Measurements from ENCODE around the gene CRLF2. TPM values are rescaled to one million over a fixed set of nuclear protein-coding genes. Genes with fewer than 3 reads are reported as not detected.

Gene CRLF2
- total RNA-seq, 1 experiment from 2014 or later = 0.34 TPM

- no peaks in the 10 kb centered on the region for H3K9me3 ChIP-seq (ENCODE audit: control insufficient read depth in 1 of 2, insufficient read depth in 1 of 2, low read depth in 1 of 2, low read length in 2 of 2)
- DNase-seq (ENCODE audit: low read depth, low spot score) (no peak), ATAC-seq (no peak)
- CTCF ChIA-PET = no interaction called here
- H3K4me2 ChIP-seq (ENCODE audit: low read length) = no peak overlapping the region
- H3K36me3 ChIP-seq (ENCODE audit: control insufficient read depth in 1 of 2, insufficient read depth in 2 of 2, low read length in 2 of 2) = no peaks in the 10 kb centered on the region
- peaks cover 0 to 9% of the 10 kb centered on the region in 2 experiments; a peak in 1 of 4 replicates for H3K4me1 ChIP-seq (ENCODE audit: control insufficient read depth in 1 of 2, insufficient read depth in 2 of 2, low read length in 2 of 2)
- no peak overlapping the region for H3K27ac ChIP-seq (ENCODE audit: low read depth, low read length)
- H3K4me3 ChIP-seq (replicated peaks in 1 of 2; ENCODE audit: low read depth in 1 of 2, low read length in 2 of 2) = no peak overlapping the region
- no TSS peak for BruUV-seq (replicated peaks)
- no peaks in the 10 kb centered on the region for H3K79me2 ChIP-seq (ENCODE audit: insufficient read depth, low read length)
- POLR2A ChIA-PET = no interaction called here
- TF ChIP-seq CTCF (IDR thresholded peaks at IDR 0.05 in 2 of 3, conservative IDR thresholded peaks at IDR 0.05 in 1 of 3; ENCODE audit: borderline replicate concordance in 1 of 3, insufficient read depth in 1 of 3, low read depth in 2 of 3, low read length in 2 of 3) (no peak), FOSL1 (IDR thresholded peaks at IDR 0.05; ENCODE audit: low read depth) (no peak), EZH2phosphoT487 (IDR thresholded peaks at IDR 0.05; ENCODE audit: borderline replicate concordance) (no peak), ZNF274 (IDR thresholded peaks at IDR 0.05; ENCODE audit: low read depth, low read length) (no peak), CEBPB (IDR thresholded peaks at IDR 0.05; ENCODE audit: low read depth) (no peak), SIN3A (IDR thresholded peaks at IDR 0.05; ENCODE audit: low read depth) (no peak), CBX3 (IDR thresholded peaks at IDR 0.05; ENCODE audit: low read depth) (no peak), RAD21 (IDR thresholded peaks at IDR 0.05; ENCODE audit: low read depth) (no peak), ZFX (IDR thresholded peaks at IDR 0.05) (no peak), EGR1 (IDR thresholded peaks at IDR 0.05; ENCODE audit: low read depth) (no peak), TCF7L2 (IDR thresholded peaks at IDR 0.05; ENCODE audit: borderline replicate concordance, extremely low read depth, insufficient read depth, insufficient read length) (no peak)
- intact Hi-C loops (cut with micrococcal nuclease) = no loop called here
- no peaks in the 10 kb centered on the region for H4K20me1 ChIP-seq (ENCODE audit: insufficient read depth)
- H3K9ac ChIP-seq (ENCODE audit: low read length) = no peak overlapping the region
- H3K9me2 ChIP-seq (ENCODE audit: insufficient read depth) = no peaks in the 10 kb centered on the region
- no peaks in the 10 kb centered on the region for H3K27me3 ChIP-seq (ENCODE audit: insufficient read depth, low read length)
- RAD21 ChIA-PET (ENCODE audit: low non-redundant PET in 1 of 2, low total read pairs in 2 of 2, uncharacterized antibody in 2 of 2, unreplicated experiment in 2 of 2) = no interaction called here
- no peak overlapping the region for H2AFZ ChIP-seq (ENCODE audit: low read depth, low read length, poor library complexity, severe bottlenecking)
Measured at GRCh38 chrX:1226249-1226648, 13.8 kb upstream of the CRLF2 start.
